ENCODE results near the gene PHLPP1.

Gene PHLPP1

DNA sequence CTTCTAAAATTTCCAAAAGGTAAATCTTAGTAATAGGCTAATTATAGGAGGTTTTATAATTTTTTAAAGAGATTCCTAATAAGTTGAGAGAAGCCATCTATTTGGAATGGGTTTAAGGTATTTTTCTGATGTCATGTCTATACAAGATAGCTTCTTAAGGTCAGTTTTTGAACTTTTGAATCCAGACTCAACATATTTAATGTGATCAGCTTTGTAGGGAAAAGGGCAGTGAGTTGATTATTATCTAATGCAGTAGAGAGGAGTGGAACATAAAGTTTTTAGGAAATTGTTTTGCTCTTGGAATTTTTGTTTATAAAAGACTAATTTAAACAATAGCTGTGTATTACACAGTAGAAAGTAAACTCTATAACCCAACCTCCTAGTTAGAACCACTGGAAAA lies 96.3 kb downstream of the PHLPP1 start:
- no peak for TF ChIP-seq ZFX (IDR thresholded peaks at IDR 0.05; ENCODE audit: borderline replicate concordance)
- TF ChIP-seq, protein P1, sequence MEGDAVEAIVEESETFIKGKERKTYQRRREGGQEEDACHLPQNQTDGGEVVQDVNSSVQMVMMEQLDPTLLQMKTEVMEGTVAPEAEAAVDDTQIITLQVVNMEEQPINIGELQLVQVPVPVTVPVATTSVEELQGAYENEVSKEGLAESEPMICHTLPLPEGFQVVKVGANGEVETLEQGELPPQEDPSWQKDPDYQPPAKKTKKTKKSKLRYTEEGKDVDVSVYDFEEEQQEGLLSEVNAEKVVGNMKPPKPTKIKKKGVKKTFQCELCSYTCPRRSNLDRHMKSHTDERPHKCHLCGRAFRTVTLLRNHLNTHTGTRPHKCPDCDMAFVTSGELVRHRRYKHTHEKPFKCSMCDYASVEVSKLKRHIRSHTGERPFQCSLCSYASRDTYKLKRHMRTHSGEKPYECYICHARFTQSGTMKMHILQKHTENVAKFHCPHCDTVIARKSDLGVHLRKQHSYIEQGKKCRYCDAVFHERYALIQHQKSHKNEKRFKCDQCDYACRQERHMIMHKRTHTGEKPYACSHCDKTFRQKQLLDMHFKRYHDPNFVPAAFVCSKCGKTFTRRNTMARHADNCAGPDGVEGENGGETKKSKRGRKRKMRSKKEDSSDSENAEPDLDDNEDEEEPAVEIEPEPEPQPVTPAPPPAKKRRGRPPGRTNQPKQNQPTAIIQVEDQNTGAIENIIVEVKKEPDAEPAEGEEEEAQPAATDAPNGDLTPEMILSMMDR (IDR thresholded peaks at IDR 0.05), result no peak
- H3K27ac ChIP-seq, result no peak overlapping the region

DNA sequence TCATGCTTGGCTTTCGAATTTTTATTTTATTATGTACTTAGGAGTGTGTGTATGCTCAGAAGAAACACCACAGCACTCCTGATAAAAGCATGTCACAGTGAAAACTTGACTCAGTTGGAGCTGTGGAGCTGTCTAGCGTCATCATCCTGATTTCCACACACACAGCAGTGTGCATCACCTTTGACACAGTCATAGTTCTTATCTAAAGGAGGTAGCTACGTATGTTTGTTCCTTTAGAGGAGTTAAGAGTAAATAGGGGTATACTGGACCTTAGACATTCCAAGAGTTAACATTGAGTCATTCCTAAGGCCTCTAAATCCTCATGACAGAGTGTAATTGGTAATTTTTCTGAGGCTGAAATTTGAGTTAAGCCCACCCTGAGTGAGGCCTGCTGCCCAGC lies 96.9 kb downstream of the PHLPP1 start:
- H3K27ac ChIP-seq, result no peak overlapping the region
- TF ChIP-seq, protein P1 (IDR thresholded peaks at IDR 0.05), result no peak
- TF ChIP-seq ZFX (IDR thresholded peaks at IDR 0.05; ENCODE audit: borderline replicate concordance), result no peak

DNA sequence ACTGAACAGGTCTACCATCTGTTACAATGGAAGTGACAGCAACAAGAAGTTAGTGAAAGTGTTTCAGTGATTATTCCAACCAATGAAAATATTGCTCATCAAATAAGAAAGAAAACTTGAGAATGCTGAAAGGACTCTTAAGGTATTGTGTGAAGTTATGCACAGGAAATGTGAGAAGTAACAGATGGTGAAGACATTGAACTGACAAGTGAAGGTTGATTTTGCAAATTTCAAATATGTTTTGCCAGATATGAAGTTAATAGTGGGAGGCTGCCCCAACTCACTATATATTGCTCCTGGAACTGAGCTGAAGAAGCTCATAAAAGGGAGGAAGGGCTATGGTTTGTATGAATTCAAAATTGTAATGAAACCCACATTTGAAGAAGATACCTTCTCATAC lies 97.5 kb downstream of the PHLPP1 start:
- no peak for TF ChIP-seq ZFX (IDR thresholded peaks at IDR 0.05; ENCODE audit: borderline replicate concordance)
- TF ChIP-seq, protein P1 (IDR thresholded peaks at IDR 0.05), result no peak
- H3K27ac ChIP-seq, result no peak overlapping the region

DNA sequence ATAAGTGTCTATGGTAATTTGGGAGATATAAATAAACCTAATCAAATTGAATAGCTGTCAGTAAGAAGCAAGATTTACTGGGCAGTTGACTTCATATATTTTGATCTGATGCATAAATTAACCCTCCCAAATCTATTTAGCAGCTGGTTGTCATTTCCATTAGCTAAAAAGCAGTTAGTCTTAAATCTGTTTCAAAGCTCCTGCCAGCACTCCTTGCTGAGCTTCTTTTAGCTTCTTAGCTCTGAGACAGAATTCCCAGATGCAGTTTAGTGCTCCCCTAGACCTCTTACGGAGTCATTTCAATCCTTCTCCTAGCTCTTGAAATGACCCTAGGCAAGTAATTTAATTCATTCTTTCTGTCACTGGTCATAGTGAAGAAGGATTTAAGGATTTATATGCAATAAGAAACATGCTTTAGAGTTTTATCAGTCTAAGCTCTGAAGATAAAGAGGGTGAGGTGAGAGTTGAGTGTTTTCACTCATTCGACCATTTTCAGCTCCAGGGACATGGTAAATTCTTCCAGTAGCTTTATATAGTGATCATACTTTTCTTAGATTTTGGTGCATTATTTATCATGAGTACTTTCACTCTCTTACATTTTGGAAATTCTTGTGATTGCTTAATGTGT lies 98.9 kb downstream of the PHLPP1 start:
- no peak overlapping the region for H3K27ac ChIP-seq
- TF ChIP-seq ZFX (IDR thresholded peaks at IDR 0.05; ENCODE audit: borderline replicate concordance), result no peak
- TF ChIP-seq, protein P1 (IDR thresholded peaks at IDR 0.05), result no peak

DNA sequence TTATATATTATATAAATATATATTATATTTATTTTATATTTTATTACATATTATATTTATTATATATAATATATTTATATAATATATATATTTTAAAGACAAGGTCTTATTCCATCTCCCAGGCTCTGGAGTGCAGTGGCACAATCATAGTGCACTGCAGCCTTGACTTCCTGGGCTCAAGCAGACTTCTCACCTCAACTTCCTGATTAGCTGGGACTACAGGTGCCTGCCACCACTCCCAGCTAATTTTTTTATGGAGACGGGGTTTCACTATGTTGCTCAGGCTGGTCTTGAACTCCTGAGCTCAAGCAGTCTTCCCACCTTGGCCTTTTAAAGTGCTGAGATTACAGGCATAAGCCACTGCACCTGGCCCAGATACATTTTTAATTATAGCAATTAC lies 110.0 kb downstream of the PHLPP1 start:
- TF ChIP-seq, protein P1 (IDR thresholded peaks at IDR 0.05), result no peak
- no peak for TF ChIP-seq ZFX (IDR thresholded peaks at IDR 0.05; ENCODE audit: borderline replicate concordance)

DNA sequence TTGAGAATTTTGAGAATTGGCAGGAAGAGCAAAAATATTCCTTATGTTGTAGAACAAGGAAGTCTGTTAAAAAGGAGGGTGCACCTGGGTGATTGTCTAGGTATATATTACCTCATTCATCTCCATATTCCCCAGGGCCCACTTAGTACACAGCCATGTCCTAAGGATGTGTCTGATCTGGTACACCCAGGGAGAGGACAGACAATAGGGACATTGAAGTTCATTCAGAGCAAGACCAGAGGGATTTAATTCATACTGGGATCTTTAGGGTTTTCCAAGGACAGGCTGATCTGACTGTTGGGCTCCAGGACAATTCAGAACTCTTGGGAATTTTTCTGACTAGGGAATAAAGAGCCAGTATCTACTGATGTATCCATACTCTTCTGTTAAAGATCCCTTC lies 112.1 kb downstream of the PHLPP1 start:
- H3K27ac ChIP-seq, result no peak overlapping the region
- no peak for TF ChIP-seq ZFX (IDR thresholded peaks at IDR 0.05; ENCODE audit: borderline replicate concordance)
- TF ChIP-seq, protein P1 (IDR thresholded peaks at IDR 0.05), result no peak

More for the DNA sequence above, 110.0 kb downstream of the PHLPP1 start:
- H3K27ac ChIP-seq, result no peak overlapping the region

DNA sequence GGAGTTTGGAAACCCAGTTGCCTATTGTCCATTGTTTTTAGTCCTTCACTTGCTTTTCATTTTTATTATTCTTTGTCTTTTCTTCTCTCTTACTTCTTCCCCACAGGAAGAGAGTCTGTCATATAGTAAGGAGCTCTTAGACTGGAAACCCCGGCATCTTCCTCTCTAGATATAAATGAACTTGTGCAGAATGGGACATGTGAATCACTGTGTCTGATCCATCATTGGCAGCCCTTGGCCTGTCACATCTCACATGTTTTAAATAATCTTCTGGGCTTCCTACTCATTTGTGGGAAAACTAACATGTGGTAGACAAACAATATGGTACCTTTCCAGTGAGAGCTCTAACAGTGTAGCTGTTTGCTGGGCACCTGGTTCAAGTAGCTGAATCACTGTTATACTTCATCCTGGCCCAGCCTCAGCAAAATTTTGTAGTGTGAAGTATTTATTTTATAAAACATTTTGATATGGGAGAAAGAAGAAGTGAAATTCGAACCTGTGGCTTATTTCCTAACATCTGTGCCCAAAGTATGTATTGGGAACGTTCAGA lies 112.8 kb downstream of the PHLPP1 start:
- no peak overlapping the region for H3K27ac ChIP-seq
- TF ChIP-seq, protein P1 (IDR thresholded peaks at IDR 0.05), result no peak

All from 22Rv1 (cell line).